RCC 7860 (cell line): ENCODE data around the gene B3GLCT.

Experiments used
- DNase-seq: peaks from one replicate; pipeline ENCODE4 v3.0.0-alpha.2; 2015; ENCODE audit warnings: low spot score
- FAIRE-seq: peaks from 2 replicates; lab custom pipeline; 2012; peaks lifted over from hg19 to GRCh38; lab: Jason Lieb, UNC

B3GLCT gene

DNA sequence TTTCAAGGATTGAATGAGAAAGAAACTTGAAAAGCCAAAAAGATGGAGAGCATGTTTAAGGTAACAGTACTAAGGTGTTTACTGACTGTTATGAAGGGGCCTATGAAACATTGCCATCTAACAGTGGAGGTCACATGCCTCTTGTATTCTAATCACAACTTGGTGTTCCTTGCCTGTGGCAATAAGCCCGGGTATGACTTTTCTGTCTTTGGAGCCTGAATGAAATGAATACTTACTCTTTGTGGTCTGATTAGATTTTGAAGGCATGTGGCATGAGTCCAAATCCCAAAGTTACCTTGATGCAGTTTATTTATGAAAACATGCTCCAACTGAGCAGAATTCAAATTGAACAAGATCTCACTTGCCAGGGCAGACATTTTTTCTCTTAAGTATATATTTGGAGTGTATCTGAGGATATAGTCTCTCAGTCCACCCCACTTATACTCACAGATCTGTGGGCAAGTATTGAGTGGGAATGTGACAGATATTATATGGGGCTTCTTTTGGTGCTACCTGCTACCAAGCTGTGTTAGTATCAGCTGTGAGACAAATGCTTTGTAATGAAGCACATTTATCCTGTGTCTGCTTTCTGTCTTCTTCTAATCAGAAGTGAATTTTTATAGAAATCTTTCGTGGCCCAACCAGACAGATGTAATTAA lies 67.5 kb downstream of the B3GLCT start:
- no peak for FAIRE-seq
- DNase-seq = no peak

DNA sequence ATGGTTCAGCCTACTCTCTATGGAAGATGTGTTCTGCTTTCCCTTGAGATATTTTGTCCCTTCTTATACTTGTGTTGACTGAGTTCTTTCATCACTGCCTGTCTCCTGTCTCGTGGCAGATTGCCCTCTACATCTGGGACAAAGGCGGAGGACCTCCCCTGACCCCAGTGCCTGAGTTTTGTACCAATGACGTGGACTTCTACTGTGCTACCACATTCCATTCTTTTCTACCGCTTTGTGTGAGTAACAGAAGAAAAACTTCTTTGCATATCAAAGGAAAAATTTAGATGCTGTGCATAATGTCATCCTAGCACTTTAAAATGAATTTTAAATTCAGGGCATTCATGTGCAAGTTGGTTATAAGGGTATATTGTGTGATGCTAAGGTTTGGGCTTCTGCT lies 74.6 kb downstream of the B3GLCT start:
- FAIRE-seq (no peak), DNase-seq (no peak)

DNA sequence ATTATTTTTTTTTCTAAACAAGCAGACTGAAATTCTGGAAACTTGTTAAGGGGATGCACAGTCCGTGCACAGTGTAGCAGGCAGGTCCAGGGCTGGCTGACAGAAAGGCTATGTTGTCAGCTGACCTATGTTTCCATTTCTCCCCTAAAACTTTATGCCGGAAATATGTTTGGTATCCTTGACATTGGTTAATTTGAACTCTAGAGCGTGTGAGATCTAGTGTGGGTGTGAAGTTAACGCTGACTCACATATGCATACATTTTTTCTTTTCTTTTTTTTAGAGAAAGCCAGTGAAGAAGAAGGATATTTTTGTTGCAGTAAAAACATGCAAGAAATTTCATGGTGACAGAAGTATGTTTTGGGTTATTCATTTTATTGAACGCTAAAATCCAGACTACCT lies 76.6 kb downstream of the B3GLCT start:
- FAIRE-seq = no peak
- DNase-seq = no peak

DNA sequence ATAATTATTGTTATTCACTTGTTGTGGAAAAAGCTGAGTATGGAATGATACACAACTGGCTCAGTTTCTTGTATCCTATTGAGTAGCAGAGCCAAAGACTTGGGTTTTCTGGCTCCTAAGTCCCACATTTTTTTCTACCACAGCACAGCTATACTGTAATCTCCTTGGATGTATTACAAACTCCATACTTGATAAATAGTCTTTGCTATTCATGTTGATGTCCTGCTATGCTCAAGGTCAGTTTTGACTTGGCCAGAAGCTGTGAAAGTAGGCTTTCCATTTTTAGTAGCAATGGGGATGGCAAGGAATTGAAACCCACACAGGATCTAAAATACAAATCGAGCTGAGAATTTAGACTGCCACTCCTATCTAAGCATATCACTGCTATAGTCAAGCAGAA lies 79.1 kb downstream of the B3GLCT start:
- FAIRE-seq = no peak
- no peak for DNase-seq

DNA sequence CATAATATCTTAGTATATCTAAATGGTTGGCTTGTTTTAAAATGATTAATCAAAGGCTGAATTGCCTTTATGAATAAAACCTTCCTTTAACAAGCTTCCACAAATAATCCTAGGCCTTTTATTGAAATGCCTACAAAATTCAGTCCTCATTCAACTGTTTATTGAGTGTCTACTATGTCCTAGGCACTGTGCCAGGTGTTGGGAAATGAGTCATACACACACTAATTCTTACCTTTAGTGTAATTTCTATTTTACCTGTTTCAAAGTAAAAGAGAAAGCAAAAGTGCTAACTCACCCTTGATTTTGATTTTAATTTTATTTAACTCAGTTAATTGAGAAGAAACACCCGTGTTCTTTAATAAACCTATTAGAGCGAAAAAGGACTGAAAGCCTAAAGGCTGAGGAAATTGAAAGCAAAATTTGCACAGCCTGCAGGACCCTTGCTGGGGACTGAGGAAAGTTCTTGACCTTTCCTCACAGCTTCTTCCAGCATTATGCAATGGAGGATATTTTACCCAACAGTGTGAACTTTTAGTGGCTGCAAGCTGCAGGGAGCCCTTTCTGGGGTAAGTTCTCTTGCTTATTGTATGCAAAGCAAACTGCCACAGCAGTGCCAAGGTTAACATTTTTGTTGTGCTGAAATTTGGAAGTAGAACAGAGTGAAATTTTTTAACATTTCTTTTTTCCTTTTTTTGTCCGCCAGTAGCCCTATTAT lies 83.1 kb downstream of the B3GLCT start:
- DNase-seq (no peak), FAIRE-seq (no peak)

DNA sequence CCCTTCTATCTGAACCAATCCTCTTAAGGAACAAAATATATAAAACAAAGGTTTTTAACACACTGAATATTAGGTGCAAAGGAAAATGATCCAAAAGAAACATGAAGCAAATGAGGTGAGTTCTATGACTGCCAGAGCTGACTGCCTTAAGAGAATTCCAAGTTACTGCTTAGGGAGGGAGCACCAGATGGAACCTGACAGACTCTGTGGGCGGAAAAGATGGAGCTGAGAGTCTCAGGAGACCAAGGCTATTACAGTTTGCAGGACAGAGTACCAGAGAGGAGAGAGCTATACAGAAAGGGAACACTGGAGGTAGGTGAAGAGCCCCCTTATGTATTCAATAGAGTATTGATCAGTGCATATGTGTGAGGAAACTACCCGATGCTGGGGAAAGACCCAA lies 87.2 kb downstream of the B3GLCT start:
- no peak for DNase-seq

DNA sequence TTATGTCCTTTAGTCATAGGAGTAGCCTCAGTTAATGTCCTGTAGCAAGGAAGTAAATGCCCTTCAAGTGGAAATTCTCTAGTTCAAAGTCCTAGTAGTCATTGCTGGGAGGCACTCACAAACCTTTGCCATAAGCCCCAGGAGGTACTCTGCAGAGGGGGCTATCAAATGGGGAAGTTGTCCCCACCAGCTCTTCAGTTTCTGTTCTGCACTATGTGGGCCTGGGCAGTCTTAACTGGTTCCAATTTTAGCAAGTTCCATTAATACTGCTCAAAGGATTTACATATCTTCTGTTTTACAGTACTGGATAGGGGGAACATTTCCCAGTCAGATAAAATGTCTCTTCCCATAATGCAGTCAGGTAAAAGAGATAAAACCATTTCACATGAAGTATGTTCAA lies 101.3 kb downstream of the B3GLCT start:
- FAIRE-seq = no peak
- no peak for DNase-seq

More for the DNA sequence above, 87.2 kb downstream of the B3GLCT start:
- no peak for FAIRE-seq

DNA sequence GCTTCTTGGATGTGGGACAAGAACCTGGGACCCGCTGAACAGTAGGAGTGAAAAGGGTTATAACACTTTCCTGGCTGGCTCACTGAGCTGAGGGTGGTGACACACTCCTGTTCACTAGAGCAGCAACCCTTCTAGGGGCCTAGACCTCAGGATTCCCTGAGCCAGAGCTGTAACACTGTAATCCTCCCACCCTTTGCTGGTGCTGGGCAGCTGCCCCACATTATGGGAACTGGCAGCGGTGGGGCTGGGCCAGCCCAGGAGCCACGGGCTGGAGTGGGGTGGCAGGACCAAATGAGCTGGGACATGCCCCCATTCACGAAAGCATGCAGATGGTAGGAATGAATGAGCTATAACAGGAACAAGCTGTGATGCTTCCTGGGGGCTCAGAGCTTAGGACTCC lies 110.6 kb downstream of the B3GLCT start:
- FAIRE-seq (no peak), DNase-seq (no peak)

DNA sequence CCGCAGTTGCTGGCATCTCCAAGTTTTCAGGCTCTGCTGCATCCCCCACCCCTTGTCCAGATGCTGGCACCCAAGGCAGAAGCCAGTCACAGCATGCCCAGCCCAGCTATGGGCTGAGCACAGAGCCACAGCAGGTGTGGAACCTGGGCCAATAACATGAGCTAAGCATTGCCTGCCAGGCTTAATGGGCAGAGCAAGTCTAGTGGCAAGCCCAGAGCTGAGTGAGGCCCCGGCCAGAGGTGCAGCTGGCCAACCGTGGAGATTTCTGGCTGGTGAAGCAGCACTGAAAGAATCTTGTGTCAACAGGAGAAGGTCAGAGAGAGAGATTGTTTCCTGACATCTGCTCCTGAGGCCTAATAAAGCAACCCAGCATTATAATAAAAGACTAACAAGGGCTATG lies 111.0 kb downstream of the B3GLCT start:
- DNase-seq = no peak
- FAIRE-seq = no peak

DNA sequence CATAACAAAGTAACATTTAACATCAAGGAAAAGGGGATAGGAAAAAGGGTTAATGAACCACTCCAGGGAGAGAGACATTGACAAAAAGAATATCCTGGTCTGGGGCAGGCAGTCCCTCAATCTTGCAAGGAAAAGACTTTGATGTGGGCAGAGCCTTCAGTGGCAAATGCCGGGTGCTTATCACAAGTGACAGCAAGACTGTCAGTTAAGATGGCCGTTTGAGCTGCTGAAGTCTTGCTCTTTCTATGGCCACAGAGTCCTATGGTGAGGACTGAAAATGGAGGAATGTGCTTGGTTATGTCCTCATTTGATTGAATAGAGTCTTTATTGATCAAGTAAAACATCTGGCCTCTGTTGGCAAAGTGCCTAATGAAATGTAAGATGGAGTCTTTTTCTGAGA lies 112.1 kb downstream of the B3GLCT start:
- FAIRE-seq = no peak

DNA sequence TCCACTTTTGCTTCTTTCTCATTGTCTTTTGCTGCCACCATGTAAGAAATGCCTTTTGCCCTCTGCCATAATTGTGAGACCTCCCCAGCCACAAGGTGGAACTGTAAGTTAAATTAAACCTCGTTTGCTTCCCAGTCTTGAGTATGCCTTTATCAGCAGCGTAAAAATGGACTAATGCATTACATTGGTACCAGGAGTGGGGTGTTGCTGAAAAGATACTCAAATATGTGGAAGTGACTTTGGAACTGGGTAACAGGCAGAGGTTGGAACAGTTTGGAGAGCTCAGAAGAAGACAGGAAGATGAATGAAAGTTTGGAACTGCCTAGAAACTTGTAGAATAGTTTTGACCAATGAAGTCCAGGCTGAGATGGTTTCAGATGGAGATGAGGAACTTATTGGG lies 115.2 kb downstream of the B3GLCT start:
- FAIRE-seq = no peak
- DNase-seq = no peak

More for the DNA sequence above, 112.1 kb downstream of the B3GLCT start:
- DNase-seq = no peak

DNA sequence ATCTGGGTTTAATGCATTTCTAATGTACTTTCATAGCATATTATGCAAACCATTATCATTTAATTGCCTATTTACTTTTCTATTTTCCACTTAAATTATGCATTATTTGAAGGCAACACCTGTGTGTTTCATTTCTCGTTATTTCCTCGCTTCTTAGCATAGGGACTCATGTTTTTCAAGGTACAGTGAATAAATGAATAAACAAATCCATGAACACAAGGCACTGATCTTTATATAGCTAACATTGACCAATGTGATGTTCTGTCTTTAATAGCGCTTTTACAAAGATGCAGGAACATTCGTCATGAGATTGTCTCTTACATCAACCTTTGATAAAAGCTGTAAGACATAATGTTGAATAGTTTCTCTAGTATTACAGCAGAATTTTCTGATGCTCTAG lies 121.2 kb downstream of the B3GLCT start:
- DNase-seq = no peak

DNA sequence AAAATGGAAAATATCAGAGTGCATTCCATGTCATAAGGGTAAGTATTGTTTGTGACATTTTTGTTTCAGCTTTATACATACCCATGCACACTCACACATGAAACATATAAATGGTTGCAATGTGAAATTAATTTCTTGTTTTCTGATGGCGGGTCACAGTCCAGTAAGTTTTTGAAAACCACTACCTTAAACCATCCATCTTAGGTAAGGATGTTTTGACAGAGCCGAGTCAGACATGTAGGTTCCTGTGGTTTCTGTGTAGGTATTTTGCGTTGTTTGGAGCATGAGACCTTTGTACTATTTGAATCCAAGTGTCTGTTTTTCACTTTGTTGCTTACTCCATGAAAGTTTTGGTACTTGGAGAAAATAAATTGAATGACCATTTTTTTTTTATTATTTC lies 121.7 kb downstream of the B3GLCT start:
- DNase-seq (no peak), FAIRE-seq (no peak)

More for the DNA sequence above, 121.2 kb downstream of the B3GLCT start:
- FAIRE-seq = no peak

DNA sequence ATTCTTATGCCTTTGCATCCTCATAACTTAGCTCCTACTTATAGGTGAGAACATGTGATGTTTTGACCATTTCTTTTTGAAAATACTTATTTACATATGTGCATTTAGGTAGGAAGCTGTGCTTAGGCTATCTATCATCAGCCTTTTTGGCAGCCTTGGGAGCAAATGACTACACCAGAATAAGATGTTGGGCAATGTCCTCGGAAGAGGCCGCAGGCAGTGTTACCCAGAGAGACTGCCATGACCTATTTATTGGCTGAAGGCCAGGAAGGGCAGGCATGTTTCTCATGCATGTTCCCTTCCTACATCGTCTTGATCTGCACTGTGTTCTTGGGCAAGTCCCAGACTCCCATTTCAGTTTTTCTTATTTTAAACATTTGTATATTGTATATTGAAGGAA lies 122.3 kb downstream of the B3GLCT start:
- DNase-seq = no peak
- FAIRE-seq = no peak

DNA sequence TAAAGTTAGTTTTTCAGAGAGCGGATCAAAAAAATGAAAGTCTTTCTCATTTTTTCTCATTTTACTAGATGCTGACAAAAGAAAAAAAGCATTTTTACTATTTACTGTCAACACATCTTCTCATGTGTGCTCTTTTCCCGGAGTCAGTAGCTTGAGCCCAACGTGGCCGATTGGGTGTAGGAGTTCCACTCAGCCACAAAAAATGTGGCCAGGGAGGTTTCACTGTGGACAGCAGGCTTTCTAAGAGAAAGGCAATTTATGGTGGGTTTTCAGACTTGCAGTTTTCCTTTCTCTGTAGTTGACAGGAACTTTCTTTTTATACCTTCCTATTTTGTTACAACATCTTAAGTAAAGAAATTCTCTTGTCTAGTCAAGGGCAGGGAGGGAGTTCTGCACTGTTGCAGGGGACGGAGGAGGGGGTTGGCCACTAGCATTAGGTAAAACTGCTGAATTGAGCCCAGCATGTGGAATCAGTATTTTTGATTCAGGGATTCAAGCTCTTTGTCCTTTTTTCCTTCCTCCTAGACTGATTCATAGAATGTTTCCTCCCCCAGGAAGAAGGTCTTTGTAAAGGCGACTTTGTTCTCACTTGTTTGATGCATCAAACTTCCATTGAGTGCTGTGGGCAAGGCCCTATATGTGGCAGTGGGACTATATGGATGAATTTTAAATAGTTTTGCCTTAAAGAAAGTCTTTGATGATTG lies 123.1 kb downstream of the B3GLCT start:
- no peak for FAIRE-seq
- no peak for DNase-seq

DNA sequence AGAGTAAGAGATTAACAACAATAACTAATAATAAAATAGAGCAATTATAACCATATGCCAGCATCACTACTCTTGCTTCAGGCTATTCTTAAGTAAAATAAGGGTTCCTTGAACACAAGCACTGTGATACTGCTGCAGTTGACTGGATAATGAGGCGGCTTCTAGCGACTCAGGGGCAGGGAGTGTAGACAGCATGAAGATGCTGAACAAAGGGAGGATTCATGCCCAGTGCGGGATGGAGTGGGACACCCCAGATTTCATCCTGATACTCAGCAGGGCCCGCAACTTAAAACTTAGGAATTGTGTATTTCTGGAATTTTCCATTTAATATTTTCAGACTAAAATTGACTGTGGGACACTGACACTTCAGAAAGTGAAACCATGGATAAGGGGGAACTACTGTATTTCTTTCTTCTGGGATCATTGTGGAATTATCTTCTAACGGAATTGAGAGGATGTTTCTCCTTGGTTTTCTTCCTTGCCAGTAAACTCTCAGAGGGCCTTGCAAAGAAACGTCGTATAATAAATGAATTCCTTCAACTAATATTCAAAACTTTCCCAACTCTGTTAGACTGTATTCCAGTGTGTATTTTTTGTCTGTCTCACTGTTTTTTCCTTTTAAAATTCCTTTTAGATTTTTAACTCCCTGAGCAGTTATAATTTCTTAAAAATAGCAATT lies 127.5 kb downstream of the B3GLCT start:
- DNase-seq (no peak), FAIRE-seq (no peak)

DNA sequence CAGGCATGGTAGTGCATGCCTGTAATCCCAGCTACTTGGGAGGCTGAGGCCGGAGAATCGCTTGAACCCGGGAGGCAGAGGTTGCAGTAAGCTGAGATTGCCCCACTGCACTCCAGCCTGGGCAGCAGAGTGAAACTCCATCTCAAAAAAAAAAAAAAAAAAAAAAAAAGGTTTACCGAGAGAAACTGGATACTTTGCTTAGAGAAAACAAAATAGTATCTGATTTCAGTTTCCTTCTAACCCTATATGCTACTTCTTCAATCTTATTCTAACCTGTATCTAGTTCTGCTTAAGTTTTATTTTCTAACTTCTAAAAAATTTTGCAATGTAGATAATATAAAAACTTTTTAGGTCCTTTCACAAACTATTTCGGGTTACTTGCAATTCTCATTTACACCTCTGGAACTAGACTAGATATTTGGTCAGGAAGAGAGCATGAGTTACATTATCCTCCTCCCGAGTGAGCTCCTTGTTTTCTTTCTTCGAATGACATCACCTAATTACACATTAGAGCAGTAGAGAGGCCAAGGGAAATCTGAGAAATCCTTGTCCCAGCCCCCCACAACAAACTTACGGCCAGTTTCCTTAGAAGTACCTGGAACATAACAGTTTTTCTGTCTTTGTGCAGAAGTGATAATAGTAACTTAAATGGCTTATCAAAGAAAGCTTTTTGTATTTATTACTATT lies 128.9 kb downstream of the B3GLCT start:
- FAIRE-seq = no peak
- no peak for DNase-seq

DNA sequence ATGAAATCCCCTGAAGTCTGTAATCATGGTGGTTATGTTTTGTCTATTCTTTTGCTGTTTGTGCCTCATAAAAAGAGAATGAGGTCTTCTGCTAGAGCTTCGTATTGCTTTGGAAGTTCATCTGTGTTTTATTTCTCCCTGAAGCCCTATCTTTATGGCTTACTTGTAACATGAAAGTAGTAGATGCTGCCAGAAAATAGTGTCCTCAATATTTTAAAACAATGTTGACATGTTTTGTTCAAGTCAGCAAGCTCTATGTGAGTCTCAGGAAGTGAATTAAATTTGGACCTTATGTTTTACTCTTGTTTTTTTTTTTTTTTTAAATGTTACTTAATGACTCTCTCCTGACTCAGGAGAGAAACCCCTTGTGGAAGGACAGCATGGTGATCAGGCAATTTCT lies 130.5 kb downstream of the B3GLCT start:
- FAIRE-seq = no peak

DNA sequence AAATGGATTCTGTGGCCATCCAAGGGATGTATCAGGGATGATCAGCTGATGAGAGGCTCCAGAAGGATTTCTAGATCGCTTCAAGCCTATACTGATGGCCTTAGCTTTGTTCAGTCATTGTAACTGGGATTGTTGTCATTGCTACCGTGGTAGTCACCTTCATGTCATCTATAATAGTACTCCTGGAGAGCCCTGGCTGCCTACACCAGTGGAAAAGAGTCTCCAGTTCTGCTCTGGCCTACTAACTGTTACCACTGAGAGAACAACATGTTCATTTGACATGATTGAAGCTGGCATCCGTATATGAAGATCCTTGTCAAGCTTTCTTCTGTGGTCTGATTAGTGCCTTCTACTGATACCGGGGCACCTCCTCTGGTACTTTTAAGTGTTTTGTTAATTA lies 131.3 kb downstream of the B3GLCT start:
- FAIRE-seq (no peak), DNase-seq (no peak)

More for the DNA sequence above, 130.5 kb downstream of the B3GLCT start:
- DNase-seq = no peak

DNA sequence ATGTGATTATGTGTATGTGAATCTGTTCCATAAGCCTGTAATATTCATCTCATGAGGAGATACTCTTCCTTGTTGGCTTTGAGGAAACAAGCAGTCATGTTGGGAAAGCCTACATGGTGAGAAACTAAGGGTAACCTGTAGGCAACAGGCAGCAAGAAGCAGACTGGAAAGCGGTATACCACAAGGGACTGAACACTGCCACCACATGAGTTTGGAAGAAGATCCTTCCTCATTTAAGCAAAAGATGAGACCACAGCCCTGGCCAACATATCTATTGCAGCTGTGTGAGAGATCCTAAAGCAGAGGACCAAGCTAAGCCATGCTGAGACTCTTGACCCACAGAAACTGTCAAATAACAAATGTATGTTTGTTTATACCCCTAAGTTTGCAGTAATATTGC lies 134.8 kb downstream of the B3GLCT start:
- DNase-seq = no peak
- no peak for FAIRE-seq

DNA sequence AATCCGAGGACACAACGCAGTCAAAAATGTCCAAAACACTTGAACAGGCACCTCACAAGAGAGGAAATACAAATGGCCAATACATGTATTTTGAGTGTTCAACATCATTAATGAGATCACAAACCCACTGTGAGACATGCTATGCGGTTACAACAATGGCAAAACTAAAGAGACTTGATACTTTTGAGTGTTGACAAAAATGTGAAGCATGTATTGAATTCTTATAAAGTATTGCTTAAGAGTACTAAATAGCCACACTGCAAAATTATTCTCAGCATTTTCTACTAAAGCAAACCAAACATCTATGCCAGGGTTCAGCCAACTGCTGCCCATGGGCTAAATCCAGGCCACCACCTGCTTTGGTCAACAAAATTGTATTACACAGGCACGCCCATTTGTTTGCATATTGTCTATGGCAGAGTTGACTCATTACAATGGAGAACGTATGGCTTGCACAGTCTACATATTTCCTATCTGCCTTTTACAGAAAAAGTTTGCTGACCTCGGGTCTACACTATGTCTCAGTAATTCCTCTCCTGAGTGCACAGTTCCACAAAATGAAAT lies 135.3 kb downstream of the B3GLCT start:
- DNase-seq (no peak), FAIRE-seq (no peak)
